Transverse colon (tissue), 4 donors: Measurements from ENCODE around the gene FANCE. TPM values are rescaled to one million over a fixed set of nuclear protein-coding genes. Genes with fewer than 3 reads are reported as not detected.

Experiments used
- DNase-seq: peaks from one replicate; pipeline ENCODE4 v3.0.0-alpha.2; 2019
- H3K27ac ChIP-seq, 4 donors: fragments of 200-600 bp; sonication (generic); 2 replicates each; pipeline ENCODE4 v1.5.1; 2016 to 2018; ENCODE audit warnings: inconsistent platforms in 4 of 4
- H3K27me3 ChIP-seq: fragments of 200-600 bp; sonication (generic); 2 replicates; pipeline ENCODE4 v1.5.1; 2017; ENCODE audit warnings: inconsistent platforms
- H3K36me3 ChIP-seq, 4 donors: fragments of 200-600 bp; sonication (generic); 2 replicates each; pipeline ENCODE4 v1.5.1; 2017 to 2019; ENCODE audit warnings: inconsistent platforms in 4 of 4
- H3K4me1 ChIP-seq, 4 donors: fragments of 200-600 bp; sonication (generic); 2 replicates each; pipeline ENCODE4 v1.5.1; 2017 to 2020; ENCODE audit warnings: inconsistent platforms in 4 of 4
- H3K4me3 ChIP-seq, 4 donors: fragments of 200-600 bp; sonication (generic); 1 replicate in 1 of 4; 2 replicates in 3 of 4; pipeline versions ENCODE4 v1.5.1 to v1.6.1; 2017 to 2019; ENCODE audit warnings: inconsistent platforms in 4 of 4
- H3K9me3 ChIP-seq, 2 donors: fragments of 200-600 bp; sonication (generic); 2 replicates each; pipeline ENCODE4 v1.5.1; 2017 to 2019; ENCODE audit warnings: inconsistent platforms in 2 of 2
- EP300 ChIP-seq: sonication (generic); formaldehyde crosslinking; IDR thresholded peaks from one replicate; pipeline ENCODE4 v1.6.1; 2017; ENCODE audit warnings: antibody characterized with exemption, low read depth
- POLR2A ChIP-seq: fragments of 450-650 bp; IDR thresholded peaks from one replicate; pipeline ENCODE4 v1.6.1; 2016; ENCODE audit warnings: antibody characterized with exemption, mild to moderate bottlenecking, moderate library complexity
- POLR2AphosphoS5 ChIP-seq, 3 donors: sonication (generic); formaldehyde crosslinking; IDR thresholded peaks; one replicate each; pipeline ENCODE4 v1.6.1; 2016; ENCODE audit warnings: antibody characterized with exemption in 3 of 3
- WGBS, 2 donors: methylation state at CpG; one replicate each; pipeline ENCODE4 v1.1.5; 2018; ENCODE audit warnings: low coverage in 1 of 2; 5-methylcytosine and 5-hydroxymethylcytosine counted together
- in situ Hi-C, 4 donors: fragments of 200-750 bp; cut with MboI; loops; one replicate each; pipeline versions ENCODE4 v1.15.0 to v1.15.1; 2017; ENCODE audit warnings: low sequenced_read_pairs in 3 of 4, low pct_ligation_motif_present in 1 of 4, low pct_unique_long_range_greater_than_20kb in 1 of 4
- intact Hi-C: fragments of 100-400 bp; cut with DNase I; formaldehyde crosslinking; loops from one replicate; pipeline ENCODE4 v1.15.1; 2023; ENCODE audit warnings: low total_unique reads
- total RNA-seq, 4 donors: library from RNA; depleted of rRNA; stranded (reverse); fragments of >200 nt; gene quantifications; one replicate each; pipeline ENCODE4 v1.1.0, GENCODE V29; 2016
- TF ChIP-seq, protein P1 (sequence below), 5 experiments: fragments of 200-600 bp in 3 of 5; fragments of 450-650 bp in 2 of 5; sonication (generic) in 3 of 5; IDR thresholded peaks; 1 replicate in 2 of 5; 2 replicates in 3 of 5; pipeline ENCODE4 v1.5.1; 2016 to 2017; ENCODE audit warnings: antibody characterized with exemption in 5 of 5, inconsistent platforms in 3 of 5, mild to moderate bottlenecking in 2 of 5, moderate library complexity in 1 of 5

Gene FANCE
- total RNA-seq, 4 donors from 2014 or later: 0.75 to 30.8 (median 3.8) TPM

- DNase-seq: peak; percentile 92
- peak overlapping the region; percentile 94 to 99 (median 98) for H3K27ac ChIP-seq
- H3K4me1 ChIP-seq: peaks cover 50 to 66% (median 61%) of the 10 kb centered on the region in 4 donors
Observed at GRCh38 chr6:35486005-35486925, 34.1 kb downstream of the FANCE start.

DNA sequence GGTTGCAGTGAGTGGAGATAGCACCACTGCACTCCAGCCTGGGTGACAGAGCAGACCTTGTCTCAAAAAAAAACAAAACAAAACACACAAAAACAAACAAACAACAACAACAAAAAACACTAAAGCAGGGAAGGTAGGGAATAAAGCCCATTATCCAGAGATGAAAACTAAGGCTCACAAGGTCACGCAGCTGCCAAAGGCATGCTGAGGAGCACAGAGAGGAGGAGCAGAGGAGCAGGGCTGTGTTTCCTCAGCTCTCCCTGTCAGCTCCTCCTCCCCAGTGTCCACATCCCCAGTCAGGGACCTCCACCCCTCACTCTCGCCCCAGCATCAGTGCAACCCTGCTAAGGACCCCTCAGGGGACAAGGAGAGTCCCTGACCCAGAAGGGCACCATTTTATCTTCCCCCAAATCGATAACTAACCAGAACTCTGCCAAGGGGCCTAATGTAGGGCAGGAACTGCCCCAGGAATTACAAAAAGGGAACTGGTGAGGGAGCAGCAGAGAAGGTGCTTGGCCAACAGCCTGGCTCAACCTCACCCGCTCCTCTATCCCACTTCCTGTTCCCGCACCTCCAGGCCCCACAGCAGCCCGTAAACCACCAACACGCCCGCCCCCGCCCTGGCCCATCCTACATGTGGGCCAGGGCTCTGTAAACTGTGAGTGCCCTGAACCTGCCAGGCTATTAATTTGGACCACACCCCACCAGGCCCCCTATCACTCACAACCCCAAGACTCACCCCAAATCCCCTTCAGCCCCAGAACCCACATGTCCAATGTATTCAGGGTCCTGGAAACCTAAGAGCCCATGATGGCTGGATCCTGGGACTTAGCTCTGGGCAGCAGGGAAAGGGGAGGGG, 35.7 kb downstream of the FANCE start:
- Histone ChIP-seq H3K36me3 (no peaks in the 10 kb centered on the region), H3K4me3 (no peak overlapping the region), H3K4me1 (peaks cover 63 to 82% (median 73%) of the 10 kb centered on the region in 4 donors), H3K27me3 (no peaks in the 10 kb centered on the region), H3K9me3 (no peaks in the 10 kb centered on the region), H3K27ac (peak overlapping the region; percentile 94 to 99 (median 98))
- in situ Hi-C loops (no loop called here), intact Hi-C loops (no loop called here)
- WGBS, 2 donors: 16 to 20% methylated on average over 1 to 9 of the region's 9 CpGs
- TF ChIP-seq POLR2A (peak; percentile 71), EP300 (no peak), POLR2AphosphoS5 (IDR thresholded peaks at IDR 0.05) (peak; percentile 42 to 72 (median 58))
- TF ChIP-seq, protein P1, sequence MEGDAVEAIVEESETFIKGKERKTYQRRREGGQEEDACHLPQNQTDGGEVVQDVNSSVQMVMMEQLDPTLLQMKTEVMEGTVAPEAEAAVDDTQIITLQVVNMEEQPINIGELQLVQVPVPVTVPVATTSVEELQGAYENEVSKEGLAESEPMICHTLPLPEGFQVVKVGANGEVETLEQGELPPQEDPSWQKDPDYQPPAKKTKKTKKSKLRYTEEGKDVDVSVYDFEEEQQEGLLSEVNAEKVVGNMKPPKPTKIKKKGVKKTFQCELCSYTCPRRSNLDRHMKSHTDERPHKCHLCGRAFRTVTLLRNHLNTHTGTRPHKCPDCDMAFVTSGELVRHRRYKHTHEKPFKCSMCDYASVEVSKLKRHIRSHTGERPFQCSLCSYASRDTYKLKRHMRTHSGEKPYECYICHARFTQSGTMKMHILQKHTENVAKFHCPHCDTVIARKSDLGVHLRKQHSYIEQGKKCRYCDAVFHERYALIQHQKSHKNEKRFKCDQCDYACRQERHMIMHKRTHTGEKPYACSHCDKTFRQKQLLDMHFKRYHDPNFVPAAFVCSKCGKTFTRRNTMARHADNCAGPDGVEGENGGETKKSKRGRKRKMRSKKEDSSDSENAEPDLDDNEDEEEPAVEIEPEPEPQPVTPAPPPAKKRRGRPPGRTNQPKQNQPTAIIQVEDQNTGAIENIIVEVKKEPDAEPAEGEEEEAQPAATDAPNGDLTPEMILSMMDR (IDR thresholded peaks at IDR 0.05): peak in 1 of 5 experiments; percentile 14
- DNase-seq: peak; percentile 84

More at GRCh38 chr6:35486005-35486925, 34.1 kb downstream of the FANCE start:
- in situ Hi-C loops (no loop called here), intact Hi-C loops (no loop called here)
- Histone ChIP-seq H3K36me3 (no peaks in the 10 kb centered on the region), H3K9me3 (no peaks in the 10 kb centered on the region), H3K27me3 (no peaks in the 10 kb centered on the region), H3K4me3 (peak overlapping the region in 3 of 4 donors; percentile 19 to 37 (median 22))
- TF ChIP-seq POLR2A: peak; percentile 70
- TF ChIP-seq POLR2AphosphoS5 (IDR thresholded peaks at IDR 0.05): peak; percentile 24 to 85 (median 84)
- peak; percentile 57 for TF ChIP-seq EP300
- TF ChIP-seq, protein P1 (IDR thresholded peaks at IDR 0.05): no peak
- WGBS, 2 donors: 37% methylated on average over 32 of the region's 61 CpGs; no CpG with 5 or more reads in 1 of the 2 donors

DNA sequence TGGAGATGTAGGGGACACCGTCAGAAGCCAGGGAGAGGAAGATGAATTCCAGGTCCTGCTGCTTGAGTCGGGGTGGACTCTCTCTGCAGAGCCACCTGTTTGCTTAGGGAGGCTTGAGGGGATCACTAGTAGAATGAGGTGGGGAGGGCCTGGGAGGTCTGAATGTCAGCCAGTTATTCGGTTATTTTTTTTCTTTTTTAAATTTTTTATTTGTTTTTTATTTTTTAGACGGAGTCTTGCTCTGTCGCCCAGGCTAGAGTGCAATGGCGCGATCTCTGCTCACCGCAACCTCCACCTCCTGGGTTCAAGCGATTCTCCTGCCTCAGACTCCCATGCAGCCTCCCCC, 36.4 kb downstream of the FANCE start:
- Histone ChIP-seq H3K4me3 (no peak overlapping the region), H3K27ac (peak overlapping the region; percentile 94 to 99 (median 98)), H3K4me1 (peaks cover 63 to 87% (median 75%) of the 10 kb centered on the region in 4 donors), H3K36me3 (no peaks in the 10 kb centered on the region), H3K27me3 (no peaks in the 10 kb centered on the region), H3K9me3 (no peaks in the 10 kb centered on the region)
- in situ Hi-C loops: no loop called here
- no peak for TF ChIP-seq POLR2A
- TF ChIP-seq, protein P1 (IDR thresholded peaks at IDR 0.05): no peak
- no peak for TF ChIP-seq POLR2AphosphoS5 (IDR thresholded peaks at IDR 0.05)
- TF ChIP-seq EP300: no peak
- DNase-seq: no peak
- intact Hi-C loops: no loop called here
- 31 to 67% methylated on average over 3 to 9 of the region's 9 CpGs for WGBS, 2 donors

GRCh38 chr6:35489066-35489465, 36.9 kb downstream of the FANCE start:
- 79% methylated on average over 1 of the region's 1 CpG; no CpG with 5 or more reads in 1 of the 2 donors for WGBS, 2 donors
- no peaks in the 10 kb centered on the region for H3K36me3 ChIP-seq
- no peaks in the 10 kb centered on the region for H3K9me3 ChIP-seq
- in situ Hi-C loops: no loop called here
- no peak for DNase-seq
- TF ChIP-seq POLR2AphosphoS5 (IDR thresholded peaks at IDR 0.05) (no peak), POLR2A (no peak), EP300 (no peak)
- TF ChIP-seq, protein P1 (IDR thresholded peaks at IDR 0.05): no peak
- intact Hi-C loops: no loop called here
- H3K4me3 ChIP-seq: no peak overlapping the region
- H3K4me1 ChIP-seq: peaks cover 63 to 90% (median 79%) of the 10 kb centered on the region in 4 donors
- H3K27ac ChIP-seq: peak overlapping the region; percentile 94 to 99 (median 98)
- no peaks in the 10 kb centered on the region for H3K27me3 ChIP-seq
